Measurements from ENCODE around the gene ACTR6. TPM values are rescaled to one million over a fixed set of nuclear protein-coding genes. Genes with fewer than 3 reads are reported as not detected.
A peak's percentile ranks its signal among the peaks of the same experiment; 100 is the strongest.
"Not testable (repeated sequence)": the region's sequence is repeated elsewhere in the genome, so short reads cannot be mapped to it uniquely, and the experiment has no call there.

The ACTR6 gene
- total RNA-seq (2014; rRNA removed) = 23.9 and 26.6 TPM in 2 replicates
- 12.0 TPM for polyA plus RNA-seq (2012)

GRCh38 chr12:100200463-100201181, at the start of gene ACTR6:
Gene ACTR6, plus strand, starts transcription at chr12:100200815. Its CDS starts 37 bp downstream, at chr12:100200852.
- peak; percentile 95 for DNase-seq (ENCODE audit: low read depth)

DNA sequence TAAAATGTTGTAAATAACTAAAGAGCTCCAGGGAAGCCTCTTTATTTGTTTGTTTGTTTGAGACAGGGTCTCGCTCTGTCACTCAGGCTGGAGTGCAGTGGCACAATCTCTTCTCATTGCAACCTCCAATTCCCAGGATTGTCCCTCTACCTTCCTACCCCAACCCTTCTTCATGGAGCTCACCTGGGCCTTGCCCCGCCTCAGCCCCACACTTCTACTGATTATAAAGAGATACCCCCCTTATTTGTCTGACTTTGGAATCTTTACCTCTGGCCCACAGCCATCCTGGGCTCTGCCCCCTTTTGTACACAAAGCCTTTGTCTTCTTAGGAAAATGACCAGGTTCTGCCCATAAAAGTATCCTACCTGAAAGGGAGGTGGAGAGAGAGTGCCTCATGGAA, 48.8 kb upstream of the ACTR6 start:
- no peak for DNase-seq (ENCODE audit: low read depth)

DNA sequence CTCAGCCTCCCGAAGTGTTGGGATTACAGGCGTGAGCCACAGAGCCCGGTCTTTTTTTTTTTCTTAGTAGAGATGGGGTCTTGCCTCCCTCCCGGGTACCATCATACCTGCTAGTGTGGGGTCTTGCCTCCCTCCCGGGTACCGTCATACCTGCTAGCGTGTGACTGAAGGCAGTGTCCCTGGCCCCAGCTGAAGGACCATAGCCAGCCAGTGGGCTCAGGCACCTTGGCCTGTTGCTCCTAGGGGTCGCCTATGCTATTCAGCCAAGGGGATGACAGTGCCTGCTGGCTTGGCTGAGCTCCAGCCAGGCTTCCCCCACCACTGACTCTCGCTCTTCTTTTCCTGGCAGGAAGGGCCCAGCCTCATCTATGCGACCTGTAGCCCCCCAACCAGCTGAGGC, 47.5 kb upstream of the ACTR6 start:
- DNase-seq (ENCODE audit: low read depth) = no peak

- DNase-seq (ENCODE audit: low read depth) = peak; percentile 61
Observed at GRCh38 chr12:100154474-100155247, 46.0 kb upstream of the ACTR6 start.

DNA sequence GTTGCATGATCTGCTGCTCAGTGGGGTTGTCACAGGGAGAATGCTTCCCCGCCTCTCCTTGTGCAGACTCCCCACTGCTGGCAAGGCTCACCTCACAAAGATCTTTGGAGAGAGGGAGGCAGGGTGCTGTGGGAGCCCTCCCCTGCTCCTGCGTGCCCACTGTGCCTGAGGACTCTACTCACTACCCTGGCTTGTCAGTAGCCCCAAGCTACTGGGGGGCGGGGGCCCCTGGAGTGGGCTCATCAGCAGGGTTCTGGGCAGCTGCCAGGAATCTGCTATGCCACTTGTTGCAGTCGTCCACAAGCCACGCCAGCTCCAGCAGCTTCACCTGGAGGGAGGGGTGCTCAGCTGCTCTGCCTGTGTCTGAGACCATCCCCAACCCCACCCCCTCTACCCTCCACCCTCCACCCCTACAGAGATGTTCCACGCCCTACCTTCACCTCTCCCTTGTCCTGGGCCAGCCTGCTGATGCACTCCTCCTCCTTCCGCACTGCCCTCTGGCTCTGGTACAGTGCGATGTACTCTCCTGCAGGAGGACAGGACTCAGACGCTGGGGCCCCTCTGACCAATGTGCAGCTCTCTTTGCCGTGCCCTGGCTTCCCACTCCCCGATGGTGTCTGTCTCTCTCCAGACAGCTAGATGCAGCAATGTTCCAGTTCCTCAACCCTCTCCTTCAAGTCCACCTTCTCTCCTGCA, 43.7 kb upstream of the ACTR6 start:
- DNase-seq (ENCODE audit: low read depth) = no peak

DNA sequence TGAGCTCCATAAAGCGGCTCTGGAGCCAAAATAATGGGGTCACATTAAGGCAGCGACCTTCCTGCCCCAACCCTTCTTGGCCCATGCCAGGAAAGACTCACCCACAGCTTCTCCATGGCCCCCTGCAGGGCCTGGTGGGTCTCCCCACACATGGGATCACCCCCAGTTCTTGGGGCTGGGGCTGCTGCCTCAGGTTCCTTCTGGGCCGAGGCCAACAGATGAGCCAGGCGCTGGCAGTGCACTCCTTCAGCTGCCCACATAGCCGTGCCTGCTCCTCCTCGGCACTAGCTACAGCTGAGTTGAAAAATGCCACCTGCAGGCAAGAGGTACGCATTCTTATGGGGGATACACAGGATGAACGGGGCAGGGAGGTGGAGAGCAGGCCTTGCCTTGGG, 43.2 kb upstream of the ACTR6 start:
- no peak for DNase-seq (ENCODE audit: low read depth)

- DNase-seq (ENCODE audit: low read depth) = no peak
Observed at GRCh38 chr12:100158535-100158934, 42.1 kb upstream of the ACTR6 start.

DNA sequence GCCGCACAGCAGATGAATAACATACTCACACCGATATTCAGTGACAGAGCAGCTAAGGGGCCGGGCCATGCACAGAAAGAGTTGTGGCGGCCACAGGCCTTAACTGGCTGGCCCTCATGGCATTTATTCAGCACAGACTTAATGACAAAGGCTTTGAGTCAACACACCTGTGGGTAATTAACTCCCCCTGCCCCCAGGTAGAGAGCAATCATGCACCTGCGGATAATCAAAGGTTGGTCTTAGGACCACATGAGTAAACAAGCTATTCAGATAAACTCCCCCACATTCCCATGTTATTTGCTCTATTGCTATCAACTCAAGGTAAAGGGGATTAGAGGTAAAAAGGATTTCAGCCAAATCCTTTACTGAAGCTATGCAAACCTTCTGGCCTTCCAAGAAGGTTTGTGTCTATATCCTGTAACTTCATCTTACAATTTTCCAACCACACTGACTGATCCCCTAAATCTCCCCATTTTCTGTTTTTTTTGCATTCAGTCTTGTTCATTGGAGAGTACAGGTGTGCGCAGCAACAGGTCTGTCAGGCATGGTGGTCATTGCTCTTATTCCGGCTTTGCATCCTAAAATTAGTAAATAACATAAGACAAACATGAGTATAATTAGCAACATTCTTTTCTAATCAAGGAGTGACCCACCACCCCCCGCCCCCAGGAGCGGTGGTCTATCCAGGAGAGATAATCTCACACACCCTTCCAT, 41.1 kb upstream of the ACTR6 start:
- no peak for DNase-seq (ENCODE audit: low read depth)

DNA sequence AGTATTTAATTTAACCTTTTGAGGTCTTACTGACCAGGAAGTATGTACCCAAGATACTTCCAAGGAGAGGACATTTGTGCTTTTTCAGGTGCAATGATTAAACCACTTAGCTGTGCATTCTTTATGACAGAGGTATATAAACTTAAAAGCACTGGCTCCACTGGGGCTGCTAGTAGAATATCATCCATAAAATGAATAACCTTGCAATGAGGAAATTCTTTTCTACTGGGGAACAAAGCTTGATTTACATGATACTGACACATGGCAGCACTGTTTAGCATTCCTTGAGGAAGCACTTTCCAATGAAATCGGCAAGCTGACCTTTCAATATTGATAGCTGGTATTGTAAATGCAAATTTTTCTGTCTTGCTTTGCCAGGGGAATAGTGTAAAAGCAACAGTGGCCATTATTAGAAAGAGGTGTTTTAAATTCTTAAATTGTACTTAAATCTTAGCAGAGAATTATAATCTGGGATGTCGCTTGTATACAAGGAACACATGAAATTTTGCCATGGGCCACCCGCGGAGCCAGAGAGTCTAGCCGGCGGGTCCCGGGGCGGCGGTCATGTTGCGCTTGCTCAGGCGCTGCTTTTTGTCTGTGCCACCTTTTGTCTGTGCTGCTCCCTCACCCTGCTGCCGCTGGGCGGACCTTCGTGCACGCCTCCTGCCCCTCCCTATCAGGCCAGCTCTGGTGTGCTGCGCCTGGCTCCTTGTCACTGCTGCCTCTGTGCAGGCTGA, 37.0 kb upstream of the ACTR6 start:
- peak; percentile 63 for DNase-seq (ENCODE audit: low read depth)

DNA sequence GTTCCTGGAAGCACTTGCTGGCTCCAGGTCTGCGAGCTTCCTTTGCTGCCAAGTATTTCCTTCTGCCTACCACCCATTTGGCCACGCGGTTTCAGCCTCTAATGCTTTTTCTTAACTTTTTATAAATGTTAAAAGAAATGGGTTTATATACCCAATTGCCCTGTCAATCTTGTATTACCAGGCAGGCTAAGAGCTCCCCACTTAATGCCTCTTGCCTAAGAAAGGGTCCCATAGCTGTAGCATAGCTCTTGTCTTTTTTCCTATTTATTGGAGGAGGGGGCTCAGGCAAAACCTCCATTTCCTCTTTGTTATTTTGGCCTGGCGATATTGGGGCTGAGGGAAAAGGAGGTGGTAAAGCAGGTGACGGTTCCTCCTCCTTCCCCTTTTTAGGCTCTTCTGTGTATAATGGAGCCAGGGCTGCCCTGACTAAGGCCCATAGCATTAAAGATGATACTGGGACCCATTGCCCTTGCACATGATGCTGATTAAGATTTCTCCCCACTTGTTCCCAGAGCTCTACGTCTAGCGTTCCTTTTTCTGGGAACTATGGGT, 36.4 kb upstream of the ACTR6 start:
- no peak for DNase-seq (ENCODE audit: low read depth)

DNA sequence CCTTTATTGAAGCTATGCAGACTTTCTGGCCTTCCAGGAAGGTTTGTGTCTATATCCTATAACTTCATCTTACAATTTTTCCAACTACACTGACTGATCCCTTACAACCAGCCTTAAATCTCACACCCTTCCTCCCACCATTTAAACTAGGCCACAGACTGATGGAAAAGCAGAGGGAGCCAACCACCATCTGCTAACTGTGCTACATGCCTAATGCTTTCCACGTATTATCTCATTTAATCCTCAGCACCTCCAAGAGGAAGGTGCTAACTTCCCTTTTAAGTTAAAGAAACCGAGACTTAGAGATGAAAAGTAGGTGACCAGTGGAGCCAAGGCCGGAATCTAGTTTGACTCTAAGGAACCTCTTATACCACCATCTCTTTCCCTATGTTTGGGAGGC, 35.3 kb upstream of the ACTR6 start:
- DNase-seq (ENCODE audit: low read depth) = no peak

GRCh38 chr12:100166232-100166631, 34.4 kb upstream of the ACTR6 start:
- DNase-seq (ENCODE audit: low read depth) = peak; percentile 6

DNA sequence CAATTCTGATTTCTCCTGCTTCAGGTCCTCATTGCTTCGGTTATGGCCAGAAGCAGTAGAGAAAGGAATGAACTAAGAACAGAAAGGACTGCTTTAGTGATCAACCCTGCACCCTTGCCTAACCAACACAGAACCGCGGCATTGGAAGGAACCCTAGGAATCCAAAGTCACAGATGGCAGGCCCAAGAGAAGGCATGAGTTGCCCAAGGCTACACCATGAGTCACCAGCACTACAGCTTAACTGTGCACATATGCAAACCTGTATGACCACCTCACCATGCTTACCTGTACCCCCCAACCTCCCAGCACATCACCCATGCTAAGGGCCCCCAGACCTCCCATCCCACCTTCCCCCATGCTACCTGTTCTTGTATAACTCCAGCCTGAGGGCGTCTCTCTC, 32.1 kb upstream of the ACTR6 start:
- DNase-seq (ENCODE audit: low read depth) = no peak

DNA sequence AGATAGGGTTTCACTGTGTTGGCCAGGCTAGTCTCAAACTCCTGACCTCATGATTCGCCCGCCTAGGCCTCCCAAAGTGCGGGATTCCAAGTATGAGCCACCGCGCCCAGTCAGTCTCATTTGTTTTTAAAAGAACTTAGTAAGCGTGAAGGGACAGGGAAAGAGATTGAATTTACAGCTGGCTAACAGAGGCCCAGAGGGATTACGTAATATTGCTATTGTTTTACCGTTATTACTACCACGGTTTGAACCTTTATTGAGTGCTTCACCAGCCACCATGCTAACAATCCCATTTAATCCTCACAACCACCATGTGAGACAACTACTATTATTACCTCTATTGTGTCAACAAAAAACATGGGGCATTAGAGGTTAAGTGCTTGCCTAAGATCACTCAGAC, 31.3 kb upstream of the ACTR6 start:
- no peak for DNase-seq (ENCODE audit: low read depth)

DNA sequence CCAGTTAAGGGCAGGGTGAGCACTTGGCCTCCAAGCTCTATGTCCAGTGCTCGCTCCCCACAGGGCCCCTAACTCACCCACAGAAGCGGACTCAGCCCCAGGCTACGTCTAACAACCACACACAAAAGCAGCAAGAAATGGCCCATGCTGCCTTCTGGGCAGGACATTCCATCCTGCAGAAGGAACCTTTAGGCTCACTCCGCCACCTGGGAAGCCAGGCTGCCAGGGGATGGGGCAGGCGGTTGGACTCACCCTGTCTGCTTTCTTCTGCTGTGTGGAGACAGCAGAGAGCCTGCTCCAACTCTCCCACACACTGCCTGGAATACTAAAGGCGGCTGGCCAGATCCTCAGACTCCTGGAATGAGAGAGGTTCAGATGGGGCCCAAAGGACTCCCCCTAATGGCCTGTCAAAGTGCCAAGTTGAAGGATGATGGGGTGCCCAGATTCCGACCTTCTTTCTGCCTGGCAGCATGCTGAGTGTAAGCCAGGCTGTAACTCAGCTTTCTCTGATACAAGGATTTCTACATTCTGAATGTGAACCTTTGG, 30.2 kb upstream of the ACTR6 start:
- DNase-seq (ENCODE audit: low read depth) = no peak

- DNase-seq (ENCODE audit: low read depth) = no peak
Observed at GRCh38 chr12:100171248-100171647, 29.4 kb upstream of the ACTR6 start.

DNA sequence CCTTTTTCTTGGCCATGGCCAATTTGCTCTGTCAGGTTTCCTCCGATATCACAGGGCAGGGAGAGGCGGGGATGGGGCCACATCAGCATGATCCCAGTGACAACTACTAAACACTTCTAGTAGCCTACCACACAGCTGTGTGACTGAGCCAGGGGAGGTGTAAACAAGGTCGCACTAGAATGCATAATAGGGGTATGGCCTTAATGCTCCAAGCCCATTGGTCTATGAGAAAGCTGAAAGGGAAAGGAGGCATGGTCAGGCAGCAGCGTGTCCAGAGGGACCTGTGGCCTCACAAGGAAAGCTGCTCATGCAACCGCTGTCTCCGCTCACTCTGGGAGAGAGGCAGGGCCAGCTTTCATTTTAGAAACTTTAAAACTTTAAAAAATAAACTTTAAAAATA, 27.5 kb upstream of the ACTR6 start:
- no peak for DNase-seq (ENCODE audit: low read depth)

- no peak for DNase-seq (ENCODE audit: low read depth)
Observed at GRCh38 chr12:100174495-100174894, 26.1 kb upstream of the ACTR6 start.

GRCh38 chr12:100176493-100176892, 24.1 kb upstream of the ACTR6 start:
- DNase-seq (ENCODE audit: low read depth) = not testable (repeated sequence)

DNA sequence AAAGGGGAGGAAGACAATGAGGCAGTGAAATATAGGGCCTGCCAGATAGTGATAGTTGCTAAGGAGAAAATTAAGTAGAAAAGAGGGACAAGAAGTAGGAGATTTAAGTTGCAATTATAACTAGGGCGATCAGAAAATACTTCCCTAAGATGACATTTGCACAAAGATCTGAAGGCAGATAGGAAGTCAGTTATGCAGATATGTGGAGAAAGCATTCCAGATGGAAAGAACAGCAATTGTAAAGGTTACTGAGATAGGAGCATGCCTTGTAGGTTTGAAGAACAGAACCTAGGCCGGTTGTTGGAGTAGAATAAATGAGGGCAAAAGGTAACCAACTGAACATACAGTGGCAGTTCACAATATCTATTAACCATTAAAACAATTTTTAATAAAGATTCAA, 21.4 kb upstream of the ACTR6 start:
- DNase-seq (ENCODE audit: low read depth) = no peak
